Esophagus squamous epithelium (tissue), 4 donors: ENCODE data around the gene ALMS1.
"Not testable (repeated sequence)": the region's sequence is repeated elsewhere in the genome, so short reads cannot be mapped to it uniquely, and the experiment has no call there.

Source experiments
- CTCF ChIP-seq, 6 experiments: fragments of 450-650 bp in 4 of 6; fragments of 200-600 bp in 2 of 6; sonication (generic) in 2 of 6; IDR thresholded peaks; one replicate each; pipeline ENCODE4 v1.5.1; 2016 to 2019; ENCODE audit warnings: antibody characterized with exemption in 6 of 6, mild to moderate bottlenecking in 4 of 6, moderate library complexity in 4 of 6
- POLR2A ChIP-seq, 4 donors: fragments of 450-650 bp; IDR thresholded peaks; one replicate each; pipeline ENCODE4 v1.6.1; 2017; ENCODE audit warnings: antibody characterized with exemption in 4 of 4, mild to moderate bottlenecking in 4 of 4, moderate library complexity in 3 of 4

- TF ChIP-seq POLR2A, CTCF (IDR thresholded peaks at IDR 0.05): not testable (repeated sequence)
Observed at GRCh38 chr2:73626237-73626636, 240.6 kb downstream of the ALMS1 start.
